ENCODE data around the gene METTL16.

METTL16 gene

GRCh38 chr17:2410951-2411350, 100.7 kb downstream of the METTL16 start:
- DNase-seq, result no peak

GRCh38 chr17:2406903-2407790, 104.5 kb downstream of the METTL16 start:
- peak in 1 of 5 donors; percentile 41 for DNase-seq

- no peak for DNase-seq
These were observed 105.3 kb downstream of the METTL16 start for GRCh38 chr17:2406271-2406902.

- DNase-seq, result peak in 1 of 5 donors; percentile 25
These were observed 106.3 kb downstream of the METTL16 start for GRCh38 chr17:2405247-2405926.

GRCh38 chr17:2403044-2403443, 108.6 kb downstream of the METTL16 start:
- DNase-seq, result no peak

GRCh38 chr17:2402544-2402943, 109.1 kb downstream of the METTL16 start:
- DNase-seq, result no peak

GRCh38 chr17:2401426-2402221, 110.1 kb downstream of the METTL16 start:
- DNase-seq, result peak; percentile 98 to 99 (median 99)

GRCh38 chr17:2400877-2401425, 110.7 kb downstream of the METTL16 start, which contains the start of gene MNT:
Gene MNT, minus strand, starts transcription at chr17:2401060. Its CDS starts 348 bp downstream, at chr17:2400712.
- peak; percentile 89 to 95 (median 91) for DNase-seq

- peak in 4 of 5 donors; percentile 46 to 56 (median 47) for DNase-seq
These were observed 111.2 kb downstream of the METTL16 start for GRCh38 chr17:2400474-2400866.

GRCh38 chr17:2399572-2400473, 111.9 kb downstream of the METTL16 start:
- peak; percentile 90 to 97 (median 93) for DNase-seq

GRCh38 chr17:2398655-2399571, 112.8 kb downstream of the METTL16 start:
- DNase-seq, result peak in 4 of 5 donors; percentile 39 to 72 (median 46)

- no peak for DNase-seq
These were observed 113.5 kb downstream of the METTL16 start for GRCh38 chr17:2398182-2398581.

GRCh38 chr17:2397247-2398171, 114.2 kb downstream of the METTL16 start:
- no peak for DNase-seq

- peak in 3 of 5 donors; percentile 30 to 76 (median 40) for DNase-seq
These were observed 115.0 kb downstream of the METTL16 start for GRCh38 chr17:2396568-2397246.

- no peak for DNase-seq
These were observed 115.5 kb downstream of the METTL16 start for GRCh38 chr17:2396192-2396567.

GRCh38 chr17:2395258-2396181, 116.2 kb downstream of the METTL16 start:
- DNase-seq, result no peak

GRCh38 chr17:2394775-2395201, 116.9 kb downstream of the METTL16 start:
- DNase-seq, result no peak
